HCT116 (cell line): ENCODE results near the gene ANKRD18A.

Source experiments
- CTCF ChIP-seq, 3 experiments: fragments of 200-600 bp in 1 of 3; sonication (generic) in 1 of 3; IDR thresholded peaks in 2 of 3; conservative IDR thresholded peaks in 1 of 3; 2 replicates each; pipeline ENCODE4 v1.5.1; 2012 to 2017; ENCODE audit warnings: low read depth in 2 of 3, low read length in 2 of 3, antibody characterized with exemption in 1 of 3, borderline replicate concordance in 1 of 3, control low read depth in 1 of 3, mild to moderate bottlenecking in 1 of 3, mixed read lengths in 1 of 3, mixed run types in 1 of 3, moderate library complexity in 1 of 3; ENCODE audit not compliant: insufficient read depth in 1 of 3
- ELF1 ChIP-seq: IDR thresholded peaks from 2 replicates; pipeline ENCODE4 v1.6.1; 2012; ENCODE audit warnings: low read depth, borderline replicate concordance
- EZH2phosphoT487 ChIP-seq: fragments of 200-600 bp; IDR thresholded peaks from 2 replicates; pipeline ENCODE4 v1.6.1; 2018; ENCODE audit warnings: antibody characterized with exemption, borderline replicate concordance
- JUND ChIP-seq: IDR thresholded peaks from 2 replicates; pipeline ENCODE4 v1.6.1; 2012
- POLR2A ChIP-seq: IDR thresholded peaks from 2 replicates; pipeline ENCODE4 v1.7.0; 2011; ENCODE audit warnings: borderline replicate concordance; ENCODE audit not compliant: insufficient read depth, insufficient read length; ENCODE audit errors: extremely low read depth
- POLR2AphosphoS5 ChIP-seq: IDR thresholded peaks from 2 replicates; pipeline ENCODE4 v1.6.1; 2011; ENCODE audit warnings: mild to moderate bottlenecking, low read depth, low read length, moderate library complexity
- RAD21 ChIP-seq: IDR thresholded peaks from 2 replicates; pipeline ENCODE4 v1.6.1; 2012; ENCODE audit warnings: low read depth, mild to moderate bottlenecking

- TF ChIP-seq JUND: no peak
- no peak for TF ChIP-seq EZH2phosphoT487
- no peak for TF ChIP-seq ELF1
- TF ChIP-seq CTCF (IDR thresholded peaks at IDR 0.05 in 2 of 3, conservative IDR thresholded peaks at IDR 0.05 in 1 of 3; ENCODE audit: borderline replicate concordance in 1 of 3, insufficient read depth in 1 of 3, low read depth in 2 of 3, low read length in 2 of 3): no peak
- TF ChIP-seq POLR2AphosphoS5: no peak
- TF ChIP-seq POLR2A: no peak
- no peak for TF ChIP-seq RAD21
These were observed 36.5 kb upstream of the ANKRD18A start for GRCh38 chr9:38656896-38657295.
